Spinal cord (tissue), 10 donors: Measurements from ENCODE around the gene LRMDA. TPM values are rescaled to one million over a fixed set of nuclear protein-coding genes. Genes with fewer than 3 reads are reported as not detected.
A peak's percentile ranks its signal among the peaks of the same experiment; 100 is the strongest.
"Not testable (repeated sequence)": the region's sequence is repeated elsewhere in the genome, so short reads cannot be mapped to it uniquely, and the experiment has no call there.

ENCODE experiments used
- DNase-seq, 6 donors: peaks; one replicate each; pipeline versions ENCODE4 v3.0.0 to v3.0.0-alpha.2; 2013 to 2015; ENCODE audit warnings: low spot score in 6 of 6, low read depth in 4 of 6
- H3K27ac ChIP-seq: one replicate; pipeline ENCODE4 v1.5.1; 2013; ENCODE audit warnings: low read depth, low read length, control low read depth
- H3K27me3 ChIP-seq: one replicate; pipeline ENCODE4 v1.6.1; 2013; ENCODE audit warnings: low read length; ENCODE audit not compliant: control insufficient read depth, insufficient read depth
- H3K36me3 ChIP-seq: one replicate; pipeline ENCODE4 v1.6.1; 2013; ENCODE audit warnings: low read length; ENCODE audit not compliant: control insufficient read depth, insufficient read depth
- H3K4me1 ChIP-seq: one replicate; pipeline ENCODE4 v1.6.1; 2013; ENCODE audit warnings: low read length; ENCODE audit not compliant: control insufficient read depth, insufficient read depth
- H3K4me3 ChIP-seq: one replicate; pipeline ENCODE4 v1.5.1; 2013; ENCODE audit warnings: low read depth, low read length, control low read depth
- H3K9me3 ChIP-seq: one replicate; pipeline ENCODE4 v1.6.1; 2013; ENCODE audit warnings: low read length; ENCODE audit not compliant: control insufficient read depth, insufficient read depth
- WGBS: methylation state at CpG from one replicate; pipeline ENCODE4 v1.1.5; 2013; ENCODE audit warnings: missing lambda C conversion rate; ENCODE audit not compliant: insufficient coverage; 5-methylcytosine and 5-hydroxymethylcytosine counted together
- polyA plus RNA-seq, 2 donors: library from polyadenylated mRNA; unstranded; fragments of 120-200 nt; gene quantifications; one replicate each; pipeline ENCODE4 v1.2.1, GENCODE V29; 2013; ENCODE audit not compliant: insufficient read length in 2 of 2
- total RNA-seq, 2 donors: library from RNA; depleted of rRNA in 1 of 2; stranded (reverse); fragments of 120-200 nt in 1 of 2; fragments of >200 nt in 1 of 2; gene quantifications; one replicate each; pipeline versions ENCODE4 v1.2.3 to v1.2.4, GENCODE V29; 2013 to 2014
- donor health status: healthy.

LRMDA gene
- total and polyA plus RNA-seq, 4 donors: 5.6 to 9.9 (median 7.2) TPM

DNA sequence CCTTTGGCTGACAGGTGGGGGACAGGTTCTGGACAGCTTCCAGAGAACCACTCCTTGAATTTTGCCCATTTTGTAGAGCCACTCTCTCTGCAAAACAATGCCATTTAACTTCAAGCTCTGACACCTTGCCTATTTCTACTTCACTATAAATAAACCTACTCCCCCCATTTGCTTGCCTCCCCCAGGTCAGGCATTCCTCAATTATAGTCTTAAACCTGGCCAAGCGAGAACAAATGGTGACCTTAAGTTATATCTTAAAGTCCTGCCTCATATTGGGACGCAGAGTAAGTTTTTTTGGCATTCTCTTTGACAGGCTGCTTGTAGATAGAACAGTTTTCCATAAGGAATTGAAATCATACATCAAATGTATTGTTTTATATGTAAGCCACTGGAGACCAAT lies 706.9 kb downstream of the LRMDA start:
- H3K9me3 ChIP-seq: no peaks in the 10 kb centered on the region
- no peak overlapping the region for H3K27ac ChIP-seq
- H3K27me3 ChIP-seq: no peaks in the 10 kb centered on the region
- WGBS: no CpG with 5 or more reads among the region's 2 CpGs
- DNase-seq: peak in 1 of 6 donors; percentile 56
- no peaks in the 10 kb centered on the region for H3K36me3 ChIP-seq
- H3K4me1 ChIP-seq: no peaks in the 10 kb centered on the region
- H3K4me3 ChIP-seq: no peak overlapping the region

DNA sequence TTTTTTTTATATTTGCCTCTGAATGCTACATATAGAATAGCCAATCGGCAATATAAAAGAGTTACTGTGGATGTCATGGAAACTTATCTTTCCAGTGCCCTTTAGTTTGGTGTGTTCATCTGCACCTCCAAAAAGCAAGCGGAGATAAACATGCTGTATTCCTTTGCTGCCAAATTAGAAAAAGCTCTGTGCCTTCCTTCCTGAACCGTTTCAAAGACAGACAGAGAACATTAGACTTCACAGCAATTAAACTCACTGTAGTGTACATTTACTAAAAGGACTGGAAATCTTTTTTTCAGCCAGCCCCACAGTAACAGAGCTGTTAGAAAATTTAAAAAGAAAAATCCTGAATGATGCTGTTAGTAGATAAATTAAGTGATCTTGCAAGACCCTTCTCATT lies 707.5 kb downstream of the LRMDA start:
- Histone ChIP-seq H3K4me3 (no peak overlapping the region), H3K27me3 (no peaks in the 10 kb centered on the region), H3K27ac (no peak overlapping the region), H3K4me1 (no peaks in the 10 kb centered on the region), H3K9me3 (no peaks in the 10 kb centered on the region), H3K36me3 (no peaks in the 10 kb centered on the region)
- peak in 2 of 6 donors; percentile 20 to 80 for DNase-seq
- WGBS: no CpG with 5 or more reads among the region's 3 CpGs

DNA sequence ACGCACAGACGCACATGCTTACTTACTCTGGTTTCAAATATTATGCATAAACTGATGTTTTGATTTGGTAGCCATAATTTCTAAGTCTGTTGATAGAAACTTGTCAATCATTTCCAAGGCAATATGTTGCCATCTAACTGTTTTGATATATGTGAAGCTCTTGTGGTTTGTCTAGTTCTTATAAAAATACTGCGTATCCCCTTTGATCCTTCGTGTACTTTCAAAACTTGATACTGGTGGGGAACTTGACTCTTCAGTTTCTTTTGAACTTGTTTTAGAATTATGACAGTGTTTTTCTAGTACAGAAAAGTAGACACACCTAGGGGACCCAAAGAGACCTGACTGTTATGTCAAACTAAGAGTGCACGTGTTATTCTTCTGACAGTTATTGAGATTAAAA lies 708.0 kb downstream of the LRMDA start:
- Histone ChIP-seq H3K27ac (no peak overlapping the region), H3K9me3 (no peaks in the 10 kb centered on the region), H3K4me1 (no peaks in the 10 kb centered on the region), H3K27me3 (no peaks in the 10 kb centered on the region), H3K36me3 (no peaks in the 10 kb centered on the region), H3K4me3 (no peak overlapping the region)
- 73% methylated on average over 1 of the region's 5 CpGs for WGBS
- no peak for DNase-seq

DNA sequence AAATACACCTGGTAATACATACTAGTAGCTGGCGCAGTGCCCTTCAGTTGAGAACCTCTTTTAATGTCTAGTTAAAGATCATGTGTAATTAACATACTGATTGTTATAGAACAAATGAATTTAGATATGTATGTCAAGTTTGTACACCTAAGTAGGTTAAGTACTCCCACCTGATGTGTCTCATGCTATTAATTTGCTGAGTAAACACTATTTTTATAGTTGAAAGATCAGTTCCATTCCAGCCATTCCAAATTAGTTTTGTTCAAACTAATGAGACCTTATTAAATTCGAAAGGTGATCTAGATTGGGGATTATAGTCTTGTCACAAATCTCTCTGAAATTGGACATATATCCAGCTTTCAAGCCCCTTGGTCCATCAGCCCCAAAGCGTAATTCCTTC lies 710.0 kb downstream of the LRMDA start:
- no peak overlapping the region for H3K4me3 ChIP-seq
- H3K27ac ChIP-seq: no peak overlapping the region
- H3K36me3 ChIP-seq: no peaks in the 10 kb centered on the region
- no CpG with 5 or more reads among the region's 3 CpGs for WGBS
- H3K4me1 ChIP-seq: no peaks in the 10 kb centered on the region
- no peak for DNase-seq
- H3K27me3 ChIP-seq: no peaks in the 10 kb centered on the region
- H3K9me3 ChIP-seq: no peaks in the 10 kb centered on the region

DNA sequence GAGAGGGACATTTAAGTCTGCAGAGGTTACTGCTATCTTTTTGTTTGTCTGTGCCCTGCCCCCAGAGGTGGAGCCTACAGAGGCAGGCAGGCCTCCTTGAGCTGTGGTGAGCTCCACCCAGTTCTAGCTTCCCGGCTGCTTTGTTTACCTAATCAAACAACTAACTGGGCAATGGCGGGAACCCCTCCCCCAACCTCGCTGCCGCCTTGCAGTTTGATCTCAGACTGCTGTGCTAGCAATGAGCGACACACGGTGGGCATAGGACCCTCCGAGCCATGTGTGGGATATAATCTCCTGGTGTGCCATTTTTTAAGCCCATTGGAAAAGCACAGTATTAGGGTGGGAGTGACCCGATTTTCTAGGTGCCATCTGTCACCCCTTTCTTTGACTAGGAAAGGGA lies 716.8 kb downstream of the LRMDA start:
- DNase-seq, H3K27ac ChIP-seq, H3K4me3 ChIP-seq, H3K27me3 ChIP-seq, H3K36me3 ChIP-seq, H3K9me3 ChIP-seq: not testable (repeated sequence)
- WGBS: no CpG with 5 or more reads among the region's 8 CpGs
- H3K4me1 ChIP-seq: peaks cover 16% of the 10 kb centered on the region

DNA sequence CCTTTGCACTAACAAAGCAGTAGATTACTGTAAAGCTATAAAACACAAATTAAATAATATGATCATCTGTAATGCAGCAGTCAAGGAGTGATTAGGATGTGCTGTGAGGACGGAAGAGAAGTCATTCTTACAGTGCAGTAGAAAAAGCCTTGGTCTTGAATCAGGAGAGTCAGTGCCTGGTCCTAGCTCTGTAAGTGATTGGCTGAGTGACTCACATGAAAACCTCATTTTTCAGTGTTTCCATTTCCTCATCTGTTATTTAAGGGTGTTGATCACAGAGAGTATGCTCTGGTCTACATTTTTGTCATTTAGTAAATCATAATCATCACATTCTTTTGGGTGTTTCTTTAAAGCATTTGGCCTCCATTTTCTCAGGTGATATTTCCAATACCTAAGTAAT lies 717.8 kb downstream of the LRMDA start:
- Histone ChIP-seq H3K36me3 (no peaks in the 10 kb centered on the region), H3K27me3 (no peaks in the 10 kb centered on the region), H3K4me3 (no peak overlapping the region), H3K9me3 (peaks cover 2% of the 10 kb centered on the region), H3K27ac (peak overlapping the region; percentile 42), H3K4me1 (peaks cover 16% of the 10 kb centered on the region)
- DNase-seq: peak in 1 of 6 donors; percentile 9
- WGBS: 67% methylated on average over 1 of the region's 1 CpG

DNA sequence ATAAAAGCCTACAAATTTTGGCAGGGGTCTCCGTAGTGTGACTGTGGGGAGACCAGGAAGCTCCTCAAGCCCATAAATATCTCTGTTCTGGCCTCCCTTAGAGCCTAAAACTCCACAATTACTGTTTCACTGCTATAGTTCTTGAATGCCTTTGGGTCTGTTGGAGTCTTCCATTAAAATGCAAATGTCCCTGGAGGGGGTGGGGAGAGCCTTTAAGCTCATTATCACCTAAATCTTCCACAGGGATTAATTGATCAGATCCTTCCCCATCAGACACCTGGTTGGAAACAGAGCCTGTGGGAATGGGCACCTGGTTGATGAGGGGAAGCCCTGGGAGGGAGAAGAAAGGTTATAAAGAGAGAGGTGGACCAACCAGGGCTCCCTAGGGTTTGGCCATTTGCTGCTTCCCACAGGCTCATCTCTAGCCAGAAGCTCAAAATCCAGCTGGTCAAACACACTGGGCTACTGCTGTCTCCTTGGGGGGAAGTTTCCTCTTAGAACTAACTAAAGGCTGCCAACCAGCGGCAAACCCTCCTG lies 718.2 kb downstream of the LRMDA start:
- Histone ChIP-seq H3K4me3 (no peak overlapping the region), H3K27me3 (no peaks in the 10 kb centered on the region), H3K4me1 (peaks cover 16% of the 10 kb centered on the region), H3K9me3 (peaks cover 2% of the 10 kb centered on the region), H3K27ac (peak overlapping the region; percentile 42), H3K36me3 (no peaks in the 10 kb centered on the region)
- 38% methylated on average over 1 of the region's 2 CpGs for WGBS
- peak in 2 of 6 donors; percentile 48 to 80 for DNase-seq

DNA sequence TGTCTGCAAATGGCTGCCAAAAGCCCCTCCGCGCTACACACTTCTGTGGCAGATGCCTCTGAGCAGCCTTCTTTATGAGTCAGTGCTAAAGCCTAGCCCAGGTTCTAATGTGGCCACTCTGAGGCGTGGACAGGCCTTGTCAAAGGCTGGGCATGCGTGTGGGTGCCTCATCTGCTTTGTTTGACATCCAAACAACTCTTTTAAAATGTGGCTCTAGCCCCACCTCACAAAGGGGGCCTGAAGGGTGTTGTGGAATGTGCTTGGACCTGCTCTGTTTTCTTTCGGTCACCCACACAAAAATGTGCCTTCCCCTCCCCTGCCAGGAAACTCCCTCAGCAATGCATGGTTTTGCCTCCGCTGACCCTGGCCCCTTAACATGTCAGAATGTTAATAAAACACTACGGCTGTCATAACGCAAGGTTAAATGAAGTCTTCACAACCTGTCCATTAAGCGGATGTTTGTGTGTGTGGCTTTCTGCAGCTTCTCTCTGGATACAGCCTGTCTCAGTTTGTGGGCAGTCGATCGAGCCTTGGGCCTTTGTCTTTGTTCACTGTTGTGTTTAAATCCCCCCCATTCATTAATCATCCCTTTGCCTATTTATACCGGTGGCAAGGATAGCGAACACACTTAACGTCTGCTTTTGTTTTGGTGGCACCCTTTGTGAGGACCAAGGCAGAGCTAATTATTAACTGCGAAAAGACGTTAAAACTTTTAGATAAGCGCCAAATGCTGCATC lies 718.9 kb downstream of the LRMDA start:
- Histone ChIP-seq H3K27me3 (no peaks in the 10 kb centered on the region), H3K4me1 (peaks cover 16% of the 10 kb centered on the region), H3K27ac (peak overlapping the region; percentile 42), H3K36me3 (no peaks in the 10 kb centered on the region), H3K9me3 (peaks cover 2% of the 10 kb centered on the region), H3K4me3 (no peak overlapping the region)
- DNase-seq: peak; percentile 41 to 90 (median 64)
- 43% methylated on average over 14 of the region's 17 CpGs for WGBS

DNA sequence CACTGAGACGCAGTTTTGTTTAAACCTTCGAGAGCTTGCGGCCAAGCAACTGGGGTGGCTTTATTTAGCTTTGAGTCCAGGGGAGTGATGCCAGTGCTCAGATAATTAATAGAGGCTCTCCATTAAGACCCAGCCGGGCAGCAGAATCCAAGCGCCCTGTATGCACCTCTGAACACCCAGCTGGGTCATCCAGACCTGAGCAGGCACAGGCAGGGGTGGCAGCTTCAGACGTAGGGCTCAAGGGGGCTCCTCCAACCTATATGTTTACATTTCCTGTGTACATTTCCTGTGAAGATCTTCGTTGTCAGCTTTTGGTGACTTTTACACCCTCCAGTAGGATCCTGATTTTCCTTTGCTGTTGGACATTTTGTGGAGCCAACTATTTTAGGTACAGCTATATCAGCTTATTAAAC lies 719.5 kb downstream of the LRMDA start:
- H3K4me3 ChIP-seq: no peak overlapping the region
- 26% methylated on average over 6 of the region's 7 CpGs for WGBS
- peak in 2 of 6 donors; percentile 63 to 82 for DNase-seq
- no peaks in the 10 kb centered on the region for H3K36me3 ChIP-seq
- peak overlapping the region; percentile 42 for H3K27ac ChIP-seq
- H3K9me3 ChIP-seq: peaks cover 2% of the 10 kb centered on the region
- no peaks in the 10 kb centered on the region for H3K27me3 ChIP-seq
- H3K4me1 ChIP-seq: peaks cover 16% of the 10 kb centered on the region

DNA sequence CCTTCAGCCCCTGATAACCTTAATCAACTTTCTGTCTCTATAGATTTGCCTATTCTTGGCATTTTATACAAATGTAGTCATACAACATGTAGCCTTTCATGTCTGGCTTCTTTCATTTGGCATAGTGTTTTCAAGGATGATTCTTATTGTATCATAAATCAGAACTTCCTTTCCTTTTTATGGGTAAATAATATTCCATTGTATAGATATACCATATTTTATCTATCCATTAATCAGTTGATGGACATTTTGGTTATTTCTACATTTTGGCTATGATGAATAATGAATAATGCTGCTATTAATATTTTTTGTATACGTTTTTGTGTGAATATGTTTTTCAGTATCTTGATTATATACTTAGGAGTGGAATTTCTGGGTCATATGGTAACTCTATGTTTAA lies 720.8 kb downstream of the LRMDA start:
- Histone ChIP-seq H3K36me3 (no peaks in the 10 kb centered on the region), H3K27me3 (no peaks in the 10 kb centered on the region), H3K27ac (no peak overlapping the region), H3K4me3 (no peak overlapping the region), H3K9me3 (peaks cover 2% of the 10 kb centered on the region), H3K4me1 (peaks cover 16% of the 10 kb centered on the region)
- WGBS: no CpG with 5 or more reads among the region's 1 CpG
- no peak for DNase-seq
